GM18517 (cell line): ENCODE measurements around the gene AFF4.

Experiments used
- ATAC-seq: cut with Tn5 transposase; IDR thresholded peaks from one replicate; pipeline ENCODE4 v1.9.1; 2021; ENCODE audit warnings: mild to moderate bottlenecking, moderate library complexity; ENCODE audit not compliant: unreplicated experiment

AFF4 gene

DNA sequence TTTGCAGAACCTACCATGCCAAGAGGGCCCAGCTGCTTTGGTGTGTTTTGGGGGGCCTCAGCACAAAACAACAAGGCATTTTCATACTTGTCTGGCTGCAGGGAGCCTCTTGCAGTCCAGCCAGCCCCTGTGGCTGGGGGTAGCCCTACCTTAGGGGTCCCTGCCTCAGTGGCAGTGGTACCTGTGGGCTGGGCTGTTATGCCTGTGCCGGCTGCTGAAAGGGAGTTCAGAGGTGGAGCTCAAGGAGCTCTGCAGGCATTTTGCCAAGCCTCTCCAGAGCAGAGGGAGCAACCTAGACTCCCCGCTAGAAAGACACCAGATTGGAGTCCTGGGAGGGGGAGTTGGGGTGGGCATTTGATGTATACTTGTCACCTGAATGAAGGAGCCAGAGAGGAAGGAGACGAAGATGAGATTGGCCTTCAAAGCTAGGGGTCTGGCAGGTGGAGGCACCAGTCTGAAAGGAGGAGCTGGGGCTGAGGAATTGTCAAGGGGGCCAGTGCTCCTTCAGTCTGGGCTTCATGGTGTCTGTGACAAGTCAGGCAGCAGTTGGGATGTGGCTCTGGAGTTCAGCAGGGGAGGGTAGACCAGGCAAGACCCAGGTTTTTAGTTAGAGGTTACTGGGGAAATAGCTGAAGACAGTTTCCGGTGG lies 134.5 kb downstream of the AFF4 start:
- no peak for ATAC-seq

DNA sequence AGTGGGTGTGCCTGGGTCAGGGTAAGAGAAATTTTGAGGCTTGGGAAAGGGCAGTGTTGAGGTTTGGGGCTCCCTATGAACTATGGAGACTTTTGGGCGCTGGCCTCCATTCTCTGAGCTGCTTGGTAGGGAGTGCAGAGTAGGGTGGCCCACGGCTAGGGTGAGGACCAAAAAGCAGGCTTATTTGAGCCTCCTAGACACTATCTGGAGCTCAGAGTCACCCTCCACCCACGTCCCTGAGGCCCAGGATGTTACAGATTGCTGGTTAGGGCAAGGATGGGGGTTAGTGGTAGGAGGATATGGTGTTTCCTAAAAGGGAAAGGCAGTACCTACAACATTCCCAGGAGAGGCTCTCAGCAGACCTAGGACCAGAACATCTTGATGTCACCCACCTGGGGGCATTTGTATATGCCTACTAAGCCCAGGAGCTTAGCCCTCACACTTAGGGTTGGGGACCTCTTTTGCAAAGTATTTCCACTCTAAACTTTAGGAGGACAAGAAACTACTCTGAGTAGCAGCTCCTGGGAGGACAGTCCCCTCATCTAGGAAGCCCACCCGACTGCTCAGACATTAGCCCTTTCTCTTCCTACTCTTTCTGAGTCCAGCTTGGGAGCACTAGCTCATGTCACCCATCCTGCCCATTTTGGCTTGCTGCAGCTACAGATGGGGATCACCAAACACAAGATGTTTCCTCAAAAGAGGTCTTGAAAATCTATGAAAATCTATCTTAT lies 135.3 kb downstream of the AFF4 start:
- ATAC-seq, result no peak

DNA sequence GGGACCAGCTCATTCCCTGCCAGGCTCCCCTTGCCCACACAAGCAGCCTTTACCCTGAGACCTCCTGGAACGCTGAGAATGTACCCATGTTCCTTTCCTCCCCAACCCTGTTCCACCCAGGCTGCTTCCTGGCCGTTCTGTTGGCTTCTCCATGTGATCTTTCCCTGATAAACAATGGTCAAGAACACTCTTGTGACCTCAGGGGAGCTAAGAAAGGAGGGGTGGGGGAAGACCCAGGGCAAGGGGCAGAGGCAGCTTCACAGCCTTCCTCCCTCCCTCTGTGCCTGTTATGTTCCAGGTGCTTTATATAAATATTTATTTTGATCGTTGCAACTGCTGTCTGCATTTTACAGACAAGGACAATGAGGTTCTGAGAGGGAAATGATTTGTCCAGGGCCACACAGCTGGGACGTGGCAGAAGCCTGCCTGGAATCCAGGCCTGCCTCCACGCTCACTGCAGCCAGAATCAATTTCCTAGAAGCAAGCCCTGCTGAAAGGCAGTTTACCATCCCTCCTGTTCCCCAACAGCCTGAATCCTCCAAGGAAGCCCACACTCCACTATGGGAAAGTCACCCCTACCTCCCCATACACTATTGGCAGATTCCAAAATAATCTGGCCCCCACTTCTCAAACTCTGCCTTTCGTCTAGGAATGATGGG lies 136.9 kb downstream of the AFF4 start:
- ATAC-seq, result no peak

DNA sequence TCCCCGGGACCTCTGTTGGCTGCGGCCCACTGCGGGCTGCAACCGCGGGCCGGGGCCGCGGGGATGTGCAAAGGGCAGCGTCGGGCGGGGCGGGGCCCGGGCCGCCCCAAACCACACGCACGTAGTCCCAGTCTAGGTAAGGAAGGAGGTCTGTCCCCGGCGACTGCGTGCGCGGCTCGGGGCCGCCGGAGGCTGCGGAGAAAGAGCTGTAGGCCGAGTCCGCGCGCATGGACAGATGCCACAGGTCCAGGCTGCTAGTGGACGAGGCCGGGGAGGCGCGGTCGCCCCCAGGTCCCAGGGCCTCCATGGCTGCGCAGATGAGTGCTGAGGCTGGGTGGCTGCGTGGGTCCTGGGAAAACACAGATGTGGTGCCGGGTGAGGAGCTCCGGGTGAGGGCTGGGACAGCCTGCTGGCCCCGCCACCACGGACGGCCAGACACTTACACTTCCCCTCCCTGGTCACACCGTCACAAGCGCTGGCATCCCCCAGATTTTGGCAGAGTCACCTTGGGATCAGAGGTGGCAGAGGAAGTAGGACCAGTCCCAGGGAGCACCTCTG lies 137.5 kb downstream of the AFF4 start:
- no peak for ATAC-seq
